HG02610 (cell line): Measurements from ENCODE around the gene HUNK.
"Not testable (repeated sequence)": the region's sequence is repeated elsewhere in the genome, so short reads cannot be mapped to it uniquely, and the experiment has no call there.

ENCODE experiments used
- ATAC-seq: cut with Tn5 transposase; IDR thresholded peaks from one replicate; pipeline ENCODE4 v1.9.1; 2021; ENCODE audit warnings: mild to moderate bottlenecking, moderate library complexity; ENCODE audit not compliant: unreplicated experiment

Gene HUNK

GRCh38 chr21:31993826-31994825, 121.3 kb downstream of the HUNK start:
- no peak for ATAC-seq

GRCh38 chr21:31997191-31997590, 124.4 kb downstream of the HUNK start:
- ATAC-seq = no peak

GRCh38 chr21:31999810-32000468, 127.1 kb downstream of the HUNK start:
- ATAC-seq = no peak

- no peak for ATAC-seq
These were observed 128.6 kb downstream of the HUNK start for GRCh38 chr21:32001390-32001789.

- no peak for ATAC-seq
These were observed 130.6 kb downstream of the HUNK start for GRCh38 chr21:32003411-32003810.

GRCh38 chr21:32004291-32004690, 131.5 kb downstream of the HUNK start:
- ATAC-seq = no peak

GRCh38 chr21:32007456-32007855, 134.6 kb downstream of the HUNK start:
- ATAC-seq = no peak

GRCh38 chr21:32008714-32009113, 135.9 kb downstream of the HUNK start:
- no peak for ATAC-seq

- ATAC-seq = no peak
These were observed 136.4 kb downstream of the HUNK start for GRCh38 chr21:32009263-32009662.

GRCh38 chr21:32015461-32016139, 142.8 kb downstream of the HUNK start:
- no peak for ATAC-seq

GRCh38 chr21:32018381-32018780, 145.6 kb downstream of the HUNK start:
- no peak for ATAC-seq

- ATAC-seq = no peak
These were observed 147.7 kb downstream of the HUNK start for GRCh38 chr21:32020564-32020963.

- no peak for ATAC-seq
These were observed 148.6 kb downstream of the HUNK start for GRCh38 chr21:32021319-32021994.

- ATAC-seq = no peak
These were observed 149.3 kb downstream of the HUNK start for GRCh38 chr21:32022146-32022545.

GRCh38 chr21:32030146-32030652, 157.4 kb downstream of the HUNK start:
- no peak for ATAC-seq

- no peak for ATAC-seq
These were observed 162.0 kb downstream of the HUNK start for GRCh38 chr21:32034850-32035249.

- ATAC-seq = no peak
These were observed 162.8 kb downstream of the HUNK start for GRCh38 chr21:32035617-32036016.

GRCh38 chr21:32036756-32037155, 163.9 kb downstream of the HUNK start:
- ATAC-seq = no peak

- ATAC-seq = not testable (repeated sequence)
These were observed 165.9 kb downstream of the HUNK start for GRCh38 chr21:32038751-32039150.

GRCh38 chr21:32043458-32043857, 170.6 kb downstream of the HUNK start:
- no peak for ATAC-seq
